GM23338 (cell line): ENCODE measurements around the gene FAM162A. TPM values are rescaled to one million over a fixed set of nuclear protein-coding genes. Genes with fewer than 3 reads are reported as not detected.

Experiments used
- ATAC-seq: fragments of 200-7000 bp; cut with Tn5 transposase; 3 replicates; pipeline ENCODE4 v1.9.1; 2020
- DNase-seq: peaks from one replicate; pipeline ENCODE4 v3.0.0-alpha.2; 2015; ENCODE audit warnings: low spot score
- H2AFZ ChIP-seq: fragments of 200-600 bp; sonication (generic); 2 replicates; pipeline ENCODE4 v1.8.0; 2016; ENCODE audit warnings: antibody characterized with exemption, mild to moderate bottlenecking, moderate library complexity
- H3F3A ChIP-seq: fragments of 200-600 bp; sonication (generic); replicated peaks from 2 replicates; pipeline ENCODE4 v1.8.0; 2017; ENCODE audit warnings: antibody characterized with exemption, mixed run types, low read depth
- H3K27ac ChIP-seq: fragments of 200-600 bp; sonication (generic); 2 replicates; pipeline ENCODE4 v1.6.1; 2016; ENCODE audit warnings: low read depth
- H3K27me3 ChIP-seq: fragments of 200-600 bp; sonication (generic); 2 replicates; pipeline ENCODE4 v1.8.0; 2016; ENCODE audit warnings: mild to moderate bottlenecking, mixed run types, moderate library complexity; ENCODE audit not compliant: insufficient read depth
- H3K36me3 ChIP-seq: fragments of 200-600 bp; sonication (generic); 2 replicates; pipeline ENCODE4 v1.8.0; 2016; ENCODE audit warnings: mild to moderate bottlenecking; ENCODE audit not compliant: insufficient read depth
- H3K4me1 ChIP-seq: fragments of 200-600 bp; sonication (generic); 2 replicates; pipeline ENCODE4 v1.8.0; 2016; ENCODE audit warnings: mild to moderate bottlenecking, moderate library complexity; ENCODE audit not compliant: insufficient read depth
- H3K4me2 ChIP-seq: fragments of 200-600 bp; sonication (generic); 2 replicates; pipeline ENCODE4 v1.7.1; 2017; ENCODE audit warnings: mixed run types
- H3K4me3 ChIP-seq: fragments of 200-600 bp; sonication (generic); 2 replicates; pipeline ENCODE4 v1.6.1; 2016; ENCODE audit warnings: mixed run types
- H3K79me2 ChIP-seq: fragments of 200-600 bp; sonication (generic); replicated peaks from 2 replicates; pipeline ENCODE4 v1.8.0; 2017; ENCODE audit warnings: mild to moderate bottlenecking; ENCODE audit not compliant: insufficient read depth
- H3K9me2 ChIP-seq: fragments of 200-600 bp; sonication (generic); 2 replicates; pipeline ENCODE4 v1.8.0; 2017; ENCODE audit not compliant: insufficient read depth
- H4K20me1 ChIP-seq: fragments of 200-600 bp; sonication (generic); replicated peaks from 2 replicates; pipeline ENCODE4 v1.8.0; 2017; ENCODE audit warnings: mild to moderate bottlenecking; ENCODE audit not compliant: insufficient read depth
- H3K27ac Mint-ChIP-seq: 2 replicates; pipeline ENCODE4 v1.8.0; 2020; ENCODE audit warnings: inconsistent platforms, mild to moderate bottlenecking, moderate library complexity, mixed read lengths
- H3K27me3 Mint-ChIP-seq: 3 replicates; pipeline ENCODE4 v1.8.0; 2022; ENCODE audit warnings: low read depth, mild to moderate bottlenecking, moderate library complexity, mixed read lengths, inconsistent platforms; ENCODE audit not compliant: insufficient read depth, poor library complexity
- H3K36me3 Mint-ChIP-seq: 3 replicates; pipeline ENCODE4 v1.8.0; 2021; ENCODE audit warnings: low read depth, mild to moderate bottlenecking, inconsistent platforms, moderate library complexity, mixed read lengths
- H3K4me1 Mint-ChIP-seq: 3 replicates; pipeline ENCODE4 v1.8.0; 2020; ENCODE audit warnings: mild to moderate bottlenecking, inconsistent platforms, mixed read lengths
- H3K4me3 Mint-ChIP-seq: 3 replicates; pipeline ENCODE4 v1.8.0; 2021; ENCODE audit warnings: moderate library complexity, mild to moderate bottlenecking, inconsistent platforms, mixed read lengths
- H3K9me3 Mint-ChIP-seq: 3 replicates; pipeline ENCODE4 v1.8.0; 2020; ENCODE audit warnings: moderate library complexity, mild to moderate bottlenecking, inconsistent platforms, mixed read lengths
- CREB1 ChIP-seq: fragments of 250-450 bp; sonication (Bioruptor Pico); IDR thresholded peaks from 2 replicates; pipeline ENCODE4 v1.5.0; 2020; ENCODE audit warnings: low read depth, mild to moderate bottlenecking, moderate library complexity
- EZH2 ChIP-seq: fragments of 200-600 bp; sonication (generic); IDR thresholded peaks from one replicate; pipeline ENCODE4 v1.8.0; 2017; ENCODE audit warnings: antibody characterized with exemption, mild to moderate bottlenecking, low read depth; ENCODE audit not compliant: unreplicated experiment
- EZH2phosphoT487 ChIP-seq: fragments of 200-600 bp; sonication (generic); IDR thresholded peaks from one replicate; pipeline ENCODE4 v1.8.1; 2018; ENCODE audit warnings: antibody characterized with exemption; ENCODE audit not compliant: unreplicated experiment
- JUNB ChIP-seq: IDR thresholded peaks from one replicate; pipeline ENCODE4 v1.6.1; 2016; ENCODE audit warnings: antibody characterized with exemption; ENCODE audit not compliant: unreplicated experiment
- NANOG ChIP-seq: IDR thresholded peaks from 2 replicates; pipeline ENCODE4 v1.6.1; 2016; ENCODE audit warnings: antibody characterized with exemption, borderline replicate concordance
- POLR2AphosphoS5 ChIP-seq: IDR thresholded peaks from 2 replicates; pipeline ENCODE4 v1.6.1; 2016; ENCODE audit warnings: antibody characterized with exemption, low read depth
- STAT1 ChIP-seq: IDR thresholded peaks from one replicate; pipeline ENCODE4 v1.6.1; 2016; ENCODE audit warnings: antibody characterized with exemption; ENCODE audit not compliant: unreplicated experiment
- ZNF331 ChIP-seq: fragments of 250-450 bp; sonication (Bioruptor Pico); IDR thresholded peaks from 2 replicates; pipeline ENCODE4 v1.5.0; 2020; ENCODE audit warnings: low read depth, mild to moderate bottlenecking, moderate library complexity
- polyA plus RNA-seq: library from polyadenylated mRNA; unstranded; fragments of >200 nt; fragmentation: Nextera tagmentation; extraction: Ambion mirVana; gene quantifications from 2 replicates; pipeline ENCODE4 v1.2.1, GENCODE V29; 2016
- total RNA-seq: library from RNA; depleted of rRNA; stranded (reverse); fragments of >200 nt; shearing (Covaris generic); gene quantifications from 2 replicates; pipeline ENCODE4 v1.2.3, GENCODE V29; 2014
- TF ChIP-seq, protein P1 (sequence below), 2 experiments: fragments of 200-600 bp in 1 of 2; sonication (generic) in 1 of 2; conservative IDR thresholded peaks; 2 replicates each; pipeline versions ENCODE4 v1.5.1 to v1.6.1; 2016 to 2017; ENCODE audit warnings: antibody characterized with exemption in 2 of 2, low read depth in 2 of 2, mild to moderate bottlenecking in 2 of 2, moderate library complexity in 1 of 2
- TF ChIP-seq, protein P2 (sequence below): fragments of 250-450 bp; sonication (Bioruptor Pico); IDR thresholded peaks from 2 replicates; pipeline ENCODE4 v1.5.0; 2020; ENCODE audit warnings: mild to moderate bottlenecking, moderate library complexity
- TF ChIP-seq, protein P3 (sequence below): IDR thresholded peaks from 2 replicates; pipeline ENCODE4 v1.6.1; 2016; ENCODE audit warnings: antibody characterized with exemption

The FAM162A gene
- total and polyA plus RNA-seq, 2 experiments from 2014 or later, result 35.9 to 234 TPM

DNA sequence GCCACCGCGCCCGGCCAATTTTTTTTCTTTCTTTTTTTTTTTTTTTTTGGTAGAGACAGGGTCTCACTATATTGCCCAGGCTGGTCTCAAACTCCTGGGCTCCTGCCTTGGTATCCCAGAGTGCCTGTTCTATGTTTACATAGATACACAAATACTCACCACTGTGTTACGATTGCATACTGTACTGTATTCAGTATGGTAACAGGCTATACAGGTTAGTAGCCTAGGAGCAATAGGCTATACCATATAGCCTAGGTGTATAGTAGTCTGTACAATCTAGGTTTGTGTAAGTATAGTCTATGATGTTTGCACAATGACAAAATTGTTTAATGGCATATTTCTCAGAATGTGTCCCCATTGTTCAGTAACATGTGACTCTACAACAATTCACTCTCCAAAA is 32.4 kb upstream of the FAM162A start:
- H4K20me1 ChIP-seq, result no peaks in the 10 kb centered on the region
- H3K4me1 Mint-ChIP-seq, result no peaks in the 10 kb centered on the region
- no peak overlapping the region for H3K27ac ChIP-seq
- H3K4me3 ChIP-seq, result no peak overlapping the region
- H3K4me1 ChIP-seq, result no peaks in the 10 kb centered on the region
- H3K27me3 Mint-ChIP-seq, result no peaks in the 10 kb centered on the region
- H3F3A ChIP-seq, result no peaks in the 10 kb centered on the region
- no peaks in the 10 kb centered on the region for H3K27me3 ChIP-seq
- H3K36me3 ChIP-seq, result no peaks in the 10 kb centered on the region
- TF ChIP-seq POLR2AphosphoS5, result no peak
- TF ChIP-seq NANOG, result no peak
- TF ChIP-seq ZNF331 (CRISPR knock-in tag), result no peak
- TF ChIP-seq, protein P1, sequence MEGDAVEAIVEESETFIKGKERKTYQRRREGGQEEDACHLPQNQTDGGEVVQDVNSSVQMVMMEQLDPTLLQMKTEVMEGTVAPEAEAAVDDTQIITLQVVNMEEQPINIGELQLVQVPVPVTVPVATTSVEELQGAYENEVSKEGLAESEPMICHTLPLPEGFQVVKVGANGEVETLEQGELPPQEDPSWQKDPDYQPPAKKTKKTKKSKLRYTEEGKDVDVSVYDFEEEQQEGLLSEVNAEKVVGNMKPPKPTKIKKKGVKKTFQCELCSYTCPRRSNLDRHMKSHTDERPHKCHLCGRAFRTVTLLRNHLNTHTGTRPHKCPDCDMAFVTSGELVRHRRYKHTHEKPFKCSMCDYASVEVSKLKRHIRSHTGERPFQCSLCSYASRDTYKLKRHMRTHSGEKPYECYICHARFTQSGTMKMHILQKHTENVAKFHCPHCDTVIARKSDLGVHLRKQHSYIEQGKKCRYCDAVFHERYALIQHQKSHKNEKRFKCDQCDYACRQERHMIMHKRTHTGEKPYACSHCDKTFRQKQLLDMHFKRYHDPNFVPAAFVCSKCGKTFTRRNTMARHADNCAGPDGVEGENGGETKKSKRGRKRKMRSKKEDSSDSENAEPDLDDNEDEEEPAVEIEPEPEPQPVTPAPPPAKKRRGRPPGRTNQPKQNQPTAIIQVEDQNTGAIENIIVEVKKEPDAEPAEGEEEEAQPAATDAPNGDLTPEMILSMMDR (conservative IDR thresholded peaks at IDR 0.05; ENCODE audit: low read depth in 2 of 2), result no peak
- TF ChIP-seq CREB1, result no peak
- no peak for TF ChIP-seq EZH2phosphoT487
- TF ChIP-seq, protein P2, sequence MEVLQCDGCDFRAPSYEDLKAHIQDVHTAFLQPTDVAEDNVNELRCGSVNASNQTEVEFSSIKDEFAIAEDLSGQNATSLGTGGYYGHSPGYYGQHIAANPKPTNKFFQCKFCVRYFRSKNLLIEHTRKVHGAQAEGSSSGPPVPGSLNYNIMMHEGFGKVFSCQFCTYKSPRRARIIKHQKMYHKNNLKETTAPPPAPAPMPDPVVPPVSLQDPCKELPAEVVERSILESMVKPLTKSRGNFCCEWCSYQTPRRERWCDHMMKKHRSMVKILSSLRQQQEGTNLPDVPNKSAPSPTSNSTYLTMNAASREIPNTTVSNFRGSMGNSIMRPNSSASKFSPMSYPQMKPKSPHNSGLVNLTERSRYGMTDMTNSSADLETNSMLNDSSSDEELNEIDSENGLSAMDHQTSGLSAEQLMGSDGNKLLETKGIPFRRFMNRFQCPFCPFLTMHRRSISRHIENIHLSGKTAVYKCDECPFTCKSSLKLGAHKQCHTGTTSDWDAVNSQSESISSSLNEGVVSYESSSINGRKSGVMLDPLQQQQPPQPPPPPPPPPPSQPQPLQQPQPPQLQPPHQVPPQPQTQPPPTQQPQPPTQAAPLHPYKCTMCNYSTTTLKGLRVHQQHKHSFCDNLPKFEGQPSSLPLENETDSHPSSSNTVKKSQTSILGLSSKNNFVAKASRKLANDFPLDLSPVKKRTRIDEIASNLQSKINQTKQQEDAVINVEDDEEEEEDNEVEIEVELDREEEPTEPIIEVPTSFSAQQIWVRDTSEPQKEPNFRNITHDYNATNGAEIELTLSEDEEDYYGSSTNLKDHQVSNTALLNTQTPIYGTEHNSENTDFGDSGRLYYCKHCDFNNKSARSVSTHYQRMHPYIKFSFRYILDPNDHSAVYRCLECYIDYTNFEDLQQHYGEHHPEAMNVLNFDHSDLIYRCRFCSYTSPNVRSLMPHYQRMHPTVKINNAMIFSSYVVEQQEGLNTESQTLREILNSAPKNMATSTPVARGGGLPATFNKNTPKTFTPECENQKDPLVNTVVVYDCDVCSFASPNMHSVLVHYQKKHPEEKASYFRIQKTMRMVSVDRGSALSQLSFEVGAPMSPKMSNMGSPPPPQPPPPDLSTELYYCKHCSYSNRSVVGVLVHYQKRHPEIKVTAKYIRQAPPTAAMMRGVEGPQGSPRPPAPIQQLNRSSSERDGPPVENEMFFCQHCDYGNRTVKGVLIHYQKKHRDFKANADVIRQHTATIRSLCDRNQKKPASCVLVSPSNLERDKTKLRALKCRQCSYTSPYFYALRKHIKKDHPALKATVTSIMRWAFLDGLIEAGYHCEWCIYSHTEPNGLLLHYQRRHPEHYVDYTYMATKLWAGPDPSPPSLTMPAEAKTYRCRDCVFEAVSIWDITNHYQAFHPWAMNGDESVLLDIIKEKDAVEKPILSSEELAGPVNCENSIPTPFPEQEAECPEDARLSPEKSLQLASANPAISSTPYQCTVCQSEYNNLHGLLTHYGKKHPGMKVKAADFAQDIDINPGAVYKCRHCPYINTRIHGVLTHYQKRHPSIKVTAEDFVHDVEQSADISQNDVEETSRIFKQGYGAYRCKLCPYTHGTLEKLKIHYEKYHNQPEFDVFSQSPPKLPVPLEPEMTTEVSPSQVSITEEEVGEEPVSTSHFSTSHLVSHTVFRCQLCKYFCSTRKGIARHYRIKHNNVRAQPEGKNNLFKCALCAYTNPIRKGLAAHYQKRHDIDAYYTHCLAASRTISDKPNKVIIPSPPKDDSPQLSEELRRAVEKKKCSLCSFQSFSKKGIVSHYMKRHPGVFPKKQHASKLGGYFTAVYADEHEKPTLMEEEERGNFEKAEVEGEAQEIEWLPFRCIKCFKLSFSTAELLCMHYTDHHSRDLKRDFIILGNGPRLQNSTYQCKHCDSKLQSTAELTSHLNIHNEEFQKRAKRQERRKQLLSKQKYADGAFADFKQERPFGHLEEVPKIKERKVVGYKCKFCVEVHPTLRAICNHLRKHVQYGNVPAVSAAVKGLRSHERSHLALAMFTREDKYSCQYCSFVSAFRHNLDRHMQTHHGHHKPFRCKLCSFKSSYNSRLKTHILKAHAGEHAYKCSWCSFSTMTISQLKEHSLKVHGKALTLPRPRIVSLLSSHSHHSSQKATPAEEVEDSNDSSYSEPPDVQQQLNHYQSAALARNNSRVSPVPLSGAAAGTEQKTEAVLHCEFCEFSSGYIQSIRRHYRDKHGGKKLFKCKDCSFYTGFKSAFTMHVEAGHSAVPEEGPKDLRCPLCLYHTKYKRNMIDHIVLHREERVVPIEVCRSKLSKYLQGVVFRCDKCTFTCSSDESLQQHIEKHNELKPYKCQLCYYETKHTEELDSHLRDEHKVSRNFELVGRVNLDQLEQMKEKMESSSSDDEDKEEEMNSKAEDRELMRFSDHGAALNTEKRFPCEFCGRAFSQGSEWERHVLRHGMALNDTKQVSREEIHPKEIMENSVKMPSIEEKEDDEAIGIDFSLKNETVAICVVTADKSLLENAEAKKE (CRISPR knock-in tag), result no peak
- TF ChIP-seq EZH2, result no peak
- TF ChIP-seq JUNB, result no peak
- no peak for TF ChIP-seq STAT1
- TF ChIP-seq, protein P3, sequence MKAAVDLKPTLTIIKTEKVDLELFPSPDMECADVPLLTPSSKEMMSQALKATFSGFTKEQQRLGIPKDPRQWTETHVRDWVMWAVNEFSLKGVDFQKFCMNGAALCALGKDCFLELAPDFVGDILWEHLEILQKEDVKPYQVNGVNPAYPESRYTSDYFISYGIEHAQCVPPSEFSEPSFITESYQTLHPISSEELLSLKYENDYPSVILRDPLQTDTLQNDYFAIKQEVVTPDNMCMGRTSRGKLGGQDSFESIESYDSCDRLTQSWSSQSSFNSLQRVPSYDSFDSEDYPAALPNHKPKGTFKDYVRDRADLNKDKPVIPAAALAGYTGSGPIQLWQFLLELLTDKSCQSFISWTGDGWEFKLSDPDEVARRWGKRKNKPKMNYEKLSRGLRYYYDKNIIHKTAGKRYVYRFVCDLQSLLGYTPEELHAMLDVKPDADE, result no peak
- H3K36me3 Mint-ChIP-seq, result no peaks in the 10 kb centered on the region
- H3K4me3 Mint-ChIP-seq, result no peak overlapping the region
- H2AFZ ChIP-seq, result no peak overlapping the region
- H3K9me2 ChIP-seq, result no peaks in the 10 kb centered on the region
- DNase-seq (no peak), ATAC-seq (no peak)
- H3K27ac Mint-ChIP-seq, result no peak overlapping the region
- peaks cover 4% of the 10 kb centered on the region; the same call in 1 of the 3 replicates for H3K9me3 Mint-ChIP-seq
- no peaks in the 10 kb centered on the region for H3K79me2 ChIP-seq
- no peak overlapping the region for H3K4me2 ChIP-seq
